22Rv1 (cell line): ENCODE data around the gene NECTIN2.

Experiments used
- H3K27ac ChIP-seq: fragments of 450-650 bp; 2 replicates; pipeline ENCODE4 v1.5.1; 2017
- CTCF ChIP-seq: fragments of 450-650 bp; IDR thresholded peaks from 2 replicates; pipeline ENCODE4 v1.5.1; 2017; ENCODE audit warnings: mild to moderate bottlenecking
- ZFX ChIP-seq: fragments of 450-650 bp; IDR thresholded peaks from 2 replicates; pipeline ENCODE4 v1.6.1; 2017; ENCODE audit warnings: antibody characterized with exemption, borderline replicate concordance

NECTIN2 gene

DNA sequence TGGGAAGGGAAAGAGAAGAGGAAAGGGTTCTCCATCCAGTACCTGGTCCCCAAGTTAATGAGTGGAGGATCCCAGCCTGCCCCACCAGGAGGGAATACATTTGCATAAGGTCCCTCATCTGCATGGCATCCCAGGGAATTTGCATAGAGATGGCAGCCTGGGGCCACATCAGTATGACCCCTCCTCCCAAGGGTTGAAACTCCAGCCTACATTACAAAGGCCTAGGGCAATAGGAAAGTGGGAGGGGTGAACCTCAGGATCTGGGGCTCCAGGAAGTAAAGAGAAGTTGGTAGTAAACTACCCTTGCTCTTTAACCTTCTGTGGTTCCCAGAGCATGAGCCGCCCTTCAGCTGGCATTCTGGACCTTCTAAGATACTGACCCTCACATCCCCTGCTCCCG is 6.8 kb upstream of the NECTIN2 start:
- H3K27ac ChIP-seq, result no peak overlapping the region
- TF ChIP-seq ZFX (no peak), CTCF (no peak)

- TF ChIP-seq ZFX, result no peak
Measured at GRCh38 chr19:44840811-44841210, 5.3 kb upstream of the NECTIN2 start.

DNA sequence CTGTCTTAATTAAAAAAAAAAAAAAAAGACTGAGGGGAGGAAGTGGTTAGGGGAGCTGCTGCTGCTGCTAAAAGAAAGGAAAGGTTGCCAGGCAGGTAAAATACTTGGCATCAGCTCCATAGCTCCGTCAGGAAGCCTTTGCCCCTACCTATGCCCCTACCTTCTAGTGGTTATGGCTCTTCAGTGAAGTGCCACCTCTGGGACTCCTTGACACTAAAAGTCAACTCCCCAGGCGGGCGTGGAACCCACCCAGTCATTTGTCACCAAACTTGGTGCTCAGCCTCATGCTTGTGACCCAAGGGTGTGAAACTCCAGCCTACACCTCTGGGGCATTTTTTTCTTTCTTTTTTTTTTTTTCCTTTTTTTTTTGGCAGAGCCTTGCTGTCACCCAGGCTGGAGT is 4.9 kb upstream of the NECTIN2 start:
- no peak for TF ChIP-seq CTCF
- no peak for TF ChIP-seq ZFX
- H3K27ac ChIP-seq, result no peak overlapping the region

More at GRCh38 chr19:44840811-44841210, 5.3 kb upstream of the NECTIN2 start:
- no peak overlapping the region for H3K27ac ChIP-seq

DNA sequence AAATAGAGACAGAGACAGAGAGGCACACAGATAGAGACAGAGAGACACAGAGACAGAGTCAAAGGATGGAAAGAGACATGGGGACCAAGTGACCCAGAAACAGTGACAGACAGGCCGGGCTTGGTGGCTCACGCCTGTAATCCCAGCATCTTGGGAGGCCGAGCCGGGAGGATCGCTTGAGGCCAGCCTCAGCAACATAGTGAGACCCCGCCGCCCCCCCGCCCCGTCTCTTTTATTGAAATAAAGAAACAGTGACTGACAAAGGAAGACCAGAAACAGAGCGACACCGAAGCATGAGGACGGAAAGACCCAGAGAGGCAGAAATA is 848 bp upstream of the NECTIN2 start:
- no peak for TF ChIP-seq ZFX
- TF ChIP-seq CTCF, result no peak
- peak overlapping the region; percentile 88 for H3K27ac ChIP-seq

GRCh38 chr19:44846455-44847143 is 502 bp downstream of the NECTIN2 start:
- peak overlapping the region; percentile 88 for H3K27ac ChIP-seq
- TF ChIP-seq ZFX (no peak), CTCF (no peak)

GRCh38 chr19:44847144-44848035 is 1.3 kb downstream of the NECTIN2 start:
- H3K27ac ChIP-seq, result no peak overlapping the region
- no peak for TF ChIP-seq ZFX
- TF ChIP-seq CTCF, result no peak

GRCh38 chr19:44848036-44848811 is 2.1 kb downstream of the NECTIN2 start:
- no peak overlapping the region for H3K27ac ChIP-seq
- TF ChIP-seq ZFX (no peak), CTCF (no peak)
